ENCODE measurements around the gene RORB.

The RORB gene

DNA sequence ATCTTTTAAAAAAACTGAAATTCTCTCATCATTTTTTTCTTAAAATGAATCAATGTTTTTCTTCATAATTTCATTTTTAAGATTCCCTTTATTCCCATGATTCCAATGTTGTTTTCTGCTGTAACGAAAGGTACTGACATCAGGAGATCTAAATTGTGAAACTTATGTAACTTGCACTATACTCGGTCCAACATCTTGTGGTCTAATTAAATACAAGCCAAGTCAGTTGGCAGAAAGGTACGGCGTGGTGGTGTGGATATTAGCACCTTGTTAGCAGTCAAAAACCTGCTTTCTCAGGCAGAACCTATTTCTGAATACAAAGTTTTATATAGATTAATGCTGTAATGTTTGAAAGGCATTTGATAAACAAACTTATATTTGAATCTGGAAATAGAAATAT is 20.1 kb downstream of the RORB start:
- Histone ChIP-seq H3K27ac (no peak overlapping the region), H3K27me3 (no peaks in the 10 kb centered on the region), H3K36me3 (no peaks in the 10 kb centered on the region), H3K4me3 (no peak overlapping the region), H3K4me1 (no peaks in the 10 kb centered on the region), H3K9me3 (no peaks in the 10 kb centered on the region)
- DNase-seq, result no peak
- TF ChIP-seq, protein P1, sequence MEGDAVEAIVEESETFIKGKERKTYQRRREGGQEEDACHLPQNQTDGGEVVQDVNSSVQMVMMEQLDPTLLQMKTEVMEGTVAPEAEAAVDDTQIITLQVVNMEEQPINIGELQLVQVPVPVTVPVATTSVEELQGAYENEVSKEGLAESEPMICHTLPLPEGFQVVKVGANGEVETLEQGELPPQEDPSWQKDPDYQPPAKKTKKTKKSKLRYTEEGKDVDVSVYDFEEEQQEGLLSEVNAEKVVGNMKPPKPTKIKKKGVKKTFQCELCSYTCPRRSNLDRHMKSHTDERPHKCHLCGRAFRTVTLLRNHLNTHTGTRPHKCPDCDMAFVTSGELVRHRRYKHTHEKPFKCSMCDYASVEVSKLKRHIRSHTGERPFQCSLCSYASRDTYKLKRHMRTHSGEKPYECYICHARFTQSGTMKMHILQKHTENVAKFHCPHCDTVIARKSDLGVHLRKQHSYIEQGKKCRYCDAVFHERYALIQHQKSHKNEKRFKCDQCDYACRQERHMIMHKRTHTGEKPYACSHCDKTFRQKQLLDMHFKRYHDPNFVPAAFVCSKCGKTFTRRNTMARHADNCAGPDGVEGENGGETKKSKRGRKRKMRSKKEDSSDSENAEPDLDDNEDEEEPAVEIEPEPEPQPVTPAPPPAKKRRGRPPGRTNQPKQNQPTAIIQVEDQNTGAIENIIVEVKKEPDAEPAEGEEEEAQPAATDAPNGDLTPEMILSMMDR (IDR thresholded peaks at IDR 0.05), result no peak
- intact Hi-C loops (cut with DNase I; ENCODE audit: low total_unique reads), result no loop called here

GRCh38 chr9:74519419-74519818 is 22.3 kb downstream of the RORB start:
- H3K27me3 ChIP-seq, result no peaks in the 10 kb centered on the region
- no peak for DNase-seq
- no peak overlapping the region for H3K27ac ChIP-seq
- no peaks in the 10 kb centered on the region for H3K4me1 ChIP-seq
- no peaks in the 10 kb centered on the region for H3K36me3 ChIP-seq
- H3K4me3 ChIP-seq, result no peak overlapping the region
- no peaks in the 10 kb centered on the region for H3K9me3 ChIP-seq
- intact Hi-C loops (cut with DNase I; ENCODE audit: low total_unique reads), result no loop called here
- TF ChIP-seq, protein P1 (IDR thresholded peaks at IDR 0.05), result no peak

DNA sequence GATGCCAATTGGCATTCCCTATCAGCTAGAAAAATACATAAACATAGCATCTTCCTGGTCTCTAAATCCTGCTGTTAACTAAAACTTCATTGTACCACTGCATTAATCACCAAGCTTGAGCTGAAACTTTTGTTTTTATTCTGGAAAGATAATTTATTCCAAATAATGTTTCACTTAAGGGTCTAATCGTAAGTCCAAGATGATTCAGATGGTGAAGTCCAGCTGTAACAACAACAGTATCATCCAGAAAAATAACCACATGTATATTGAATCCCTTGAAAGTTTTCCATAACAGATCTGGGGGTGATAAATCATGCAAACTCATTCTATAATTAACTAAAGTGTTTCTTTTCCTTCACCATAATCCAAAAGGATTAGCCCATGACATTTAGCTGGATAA is 23.9 kb downstream of the RORB start:
- intact Hi-C loops (cut with DNase I; ENCODE audit: low total_unique reads), result no loop called here
- H3K36me3 ChIP-seq, result no peaks in the 10 kb centered on the region
- H3K27ac ChIP-seq, result no peak overlapping the region
- H3K27me3 ChIP-seq, result no peaks in the 10 kb centered on the region
- DNase-seq, result no peak
- TF ChIP-seq, protein P1 (IDR thresholded peaks at IDR 0.05), result no peak
- no peaks in the 10 kb centered on the region for H3K9me3 ChIP-seq
- H3K4me1 ChIP-seq, result no peaks in the 10 kb centered on the region
- H3K4me3 ChIP-seq, result no peak overlapping the region

GRCh38 chr9:74524289-74524688 is 27.2 kb downstream of the RORB start:
- intact Hi-C loops (cut with DNase I; ENCODE audit: low total_unique reads), result no loop called here
- Histone ChIP-seq H3K36me3 (no peaks in the 10 kb centered on the region), H3K4me3 (no peak overlapping the region), H3K27me3 (no peaks in the 10 kb centered on the region), H3K9me3 (no peaks in the 10 kb centered on the region), H3K27ac (no peak overlapping the region), H3K4me1 (peaks cover 0 to 3% (median 0%) of the 10 kb centered on the region in 4 donors)
- no peak for DNase-seq
- TF ChIP-seq, protein P1 (IDR thresholded peaks at IDR 0.05), result no peak

DNA sequence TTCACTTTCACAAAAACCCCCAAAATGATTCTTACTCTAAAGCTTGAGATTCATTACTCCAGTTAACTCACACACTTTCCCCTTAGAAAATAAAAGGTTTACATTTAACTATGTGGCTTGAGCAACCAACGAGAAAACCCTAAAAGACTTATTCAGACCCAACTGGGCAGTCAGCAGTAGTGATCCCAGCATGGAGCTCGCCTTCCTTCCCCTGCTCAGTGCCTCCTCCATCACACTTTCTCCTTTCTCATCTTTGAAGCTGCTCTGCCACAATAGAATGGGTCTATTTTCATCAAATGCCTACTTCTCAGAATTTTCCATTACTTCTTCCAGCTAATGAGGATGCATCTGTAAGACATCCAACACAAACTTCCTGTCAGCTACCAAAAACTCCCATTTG is 29.1 kb downstream of the RORB start:
- Histone ChIP-seq H3K9me3 (no peaks in the 10 kb centered on the region), H3K27ac (no peak overlapping the region), H3K36me3 (no peaks in the 10 kb centered on the region), H3K27me3 (no peaks in the 10 kb centered on the region), H3K4me1 (peaks cover 0 to 3% (median 0%) of the 10 kb centered on the region in 4 donors), H3K4me3 (no peak overlapping the region)
- intact Hi-C loops (cut with DNase I; ENCODE audit: low total_unique reads), result no loop called here
- TF ChIP-seq, protein P1 (IDR thresholded peaks at IDR 0.05), result no peak
- DNase-seq, result no peak

GRCh38 chr9:74527718-74528117 is 30.6 kb downstream of the RORB start:
- no peaks in the 10 kb centered on the region for H3K9me3 ChIP-seq
- H3K36me3 ChIP-seq, result no peaks in the 10 kb centered on the region
- TF ChIP-seq, protein P1 (IDR thresholded peaks at IDR 0.05), result no peak
- intact Hi-C loops (cut with DNase I; ENCODE audit: low total_unique reads), result no loop called here
- no peaks in the 10 kb centered on the region for H3K27me3 ChIP-seq
- DNase-seq, result no peak
- peaks cover 0 to 3% (median 0%) of the 10 kb centered on the region in 4 donors for H3K4me1 ChIP-seq
- no peak overlapping the region for H3K27ac ChIP-seq
- no peak overlapping the region for H3K4me3 ChIP-seq
